ENCODE measurements around the gene UNKL. TPM values are rescaled to one million over a fixed set of nuclear protein-coding genes. Genes with fewer than 3 reads are reported as not detected.

UNKL gene
- total RNA-seq, 1 donor from 2014 or later, result 6.1 TPM

DNA sequence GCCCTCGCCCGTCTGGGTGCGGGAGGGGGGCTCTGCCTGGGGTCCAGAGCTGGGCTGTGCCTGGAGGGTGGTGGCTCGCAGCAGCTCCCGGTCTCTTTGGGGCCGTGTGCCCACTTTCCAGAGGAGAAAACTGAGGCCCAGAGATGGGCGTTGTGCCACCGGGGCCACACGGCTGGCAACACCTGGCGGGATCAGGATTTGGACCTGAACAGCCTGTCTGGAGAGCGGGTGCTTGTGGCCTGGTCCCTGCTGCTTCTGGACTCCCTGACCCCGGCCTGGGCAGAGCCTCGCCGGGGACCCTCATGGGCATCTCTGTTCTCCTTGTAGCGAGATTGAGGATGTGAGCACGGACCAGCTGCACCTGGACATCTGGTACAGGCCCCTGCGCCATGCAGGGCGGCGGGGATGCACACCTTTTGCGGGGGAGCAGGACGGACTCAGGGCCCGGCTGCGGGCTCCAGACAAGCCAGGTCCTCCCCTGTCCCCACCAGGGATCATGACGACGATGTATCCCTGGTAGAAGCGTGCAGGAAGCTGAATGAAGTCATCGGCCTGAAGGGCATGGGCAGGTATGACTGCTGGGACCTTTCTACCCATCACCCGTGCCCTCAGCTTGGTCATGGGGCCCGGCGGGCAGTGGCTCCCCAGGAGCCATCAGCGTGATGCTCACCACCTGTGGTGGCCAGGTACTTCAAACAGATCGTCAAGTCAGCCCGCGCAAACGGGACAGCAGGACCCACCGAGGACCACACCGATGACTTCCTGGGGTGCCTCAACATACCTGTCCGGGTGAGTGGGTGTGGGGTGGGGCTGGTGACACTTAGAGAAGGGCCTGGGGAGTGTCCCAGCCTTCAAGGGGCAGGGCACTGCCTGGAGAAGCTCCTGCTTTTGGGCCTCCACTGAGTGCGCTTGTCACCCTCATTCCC is 72.7 kb downstream of the UNKL start:
- Histone ChIP-seq H2AFZ (replicated peaks) (no peak overlapping the region), H3K79me2 (ENCODE audit: low read depth) (no peaks in the 10 kb centered on the region), H3K36me3 (no peaks in the 10 kb centered on the region), H3K27me3 (peaks cover 80% of the 10 kb centered on the region), H3K4me2 (peak overlapping the region; percentile 74), H3F3A (ENCODE audit: low read depth) (peaks cover 5% of the 10 kb centered on the region), H3K4me3 (no peak overlapping the region), H3K9ac (no peak overlapping the region), H3K4me1 (peaks cover 9% of the 10 kb centered on the region), H3K9me3 (ENCODE audit: low read depth) (no peaks in the 10 kb centered on the region), H3K27ac (no peak overlapping the region), H4K20me1 (ENCODE audit: low read depth) (peaks cover 19% of the 10 kb centered on the region)
- Mint-ChIP-seq H3K36me3 (no peaks in the 10 kb centered on the region), H3K9me3 (no peaks in the 10 kb centered on the region), H3K4me3 (peak overlapping the region; percentile 46), H3K27ac (no peak overlapping the region), H3K4me1 (peaks cover 18% of the 10 kb centered on the region), H3K27me3 (ENCODE audit: insufficient read depth, low read depth) (peaks cover 5% of the 10 kb centered on the region)
- TF ChIP-seq EZH2phosphoT487 (IDR thresholded peaks at IDR 0.05) (no peak), EZH2 (IDR thresholded peaks at IDR 0.05) (no peak)
- TF ChIP-seq, protein P1, sequence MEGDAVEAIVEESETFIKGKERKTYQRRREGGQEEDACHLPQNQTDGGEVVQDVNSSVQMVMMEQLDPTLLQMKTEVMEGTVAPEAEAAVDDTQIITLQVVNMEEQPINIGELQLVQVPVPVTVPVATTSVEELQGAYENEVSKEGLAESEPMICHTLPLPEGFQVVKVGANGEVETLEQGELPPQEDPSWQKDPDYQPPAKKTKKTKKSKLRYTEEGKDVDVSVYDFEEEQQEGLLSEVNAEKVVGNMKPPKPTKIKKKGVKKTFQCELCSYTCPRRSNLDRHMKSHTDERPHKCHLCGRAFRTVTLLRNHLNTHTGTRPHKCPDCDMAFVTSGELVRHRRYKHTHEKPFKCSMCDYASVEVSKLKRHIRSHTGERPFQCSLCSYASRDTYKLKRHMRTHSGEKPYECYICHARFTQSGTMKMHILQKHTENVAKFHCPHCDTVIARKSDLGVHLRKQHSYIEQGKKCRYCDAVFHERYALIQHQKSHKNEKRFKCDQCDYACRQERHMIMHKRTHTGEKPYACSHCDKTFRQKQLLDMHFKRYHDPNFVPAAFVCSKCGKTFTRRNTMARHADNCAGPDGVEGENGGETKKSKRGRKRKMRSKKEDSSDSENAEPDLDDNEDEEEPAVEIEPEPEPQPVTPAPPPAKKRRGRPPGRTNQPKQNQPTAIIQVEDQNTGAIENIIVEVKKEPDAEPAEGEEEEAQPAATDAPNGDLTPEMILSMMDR (IDR thresholded peaks at IDR 0.05), result no peak
- no peak for DNase-seq (ENCODE audit: low spot score)

DNA sequence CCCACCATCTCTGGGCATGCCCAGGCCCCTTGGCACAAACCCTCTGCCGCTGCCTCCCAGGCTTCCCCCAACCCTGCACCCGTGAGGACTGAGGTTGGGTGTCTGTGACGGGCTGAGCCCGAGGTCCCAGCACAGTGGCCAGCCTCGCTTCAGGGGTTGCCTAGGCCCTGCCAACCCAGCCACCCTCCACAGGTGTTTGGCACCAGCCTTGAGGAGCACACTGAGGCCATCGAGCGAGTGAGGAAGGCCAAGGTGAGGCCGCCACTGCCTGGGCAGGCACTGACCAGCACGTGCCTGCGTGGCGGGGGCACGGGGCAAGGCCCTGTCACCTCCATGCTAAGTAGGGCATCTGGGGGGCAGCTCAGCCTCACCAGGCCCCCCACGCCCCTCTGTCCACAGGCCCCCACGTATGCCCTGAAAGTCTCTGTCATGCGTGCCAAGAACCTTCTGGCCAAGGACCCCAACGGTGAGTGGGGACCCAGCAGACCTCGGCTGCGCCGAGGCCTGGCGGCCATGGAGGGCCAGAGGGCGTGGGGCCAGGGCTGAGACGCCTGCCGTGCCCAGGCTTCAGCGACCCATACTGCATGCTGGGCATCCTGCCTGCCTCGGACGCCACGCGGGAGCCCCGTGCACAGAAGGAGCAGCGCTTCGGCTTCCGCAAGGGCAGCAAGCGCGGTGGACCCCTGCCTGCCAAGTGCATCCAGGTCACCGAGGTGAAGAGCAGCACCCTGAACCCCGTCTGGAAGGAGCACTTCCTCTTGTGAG is 73.6 kb downstream of the UNKL start:
- TF ChIP-seq EZH2phosphoT487 (IDR thresholded peaks at IDR 0.05), result no peak
- TF ChIP-seq, protein P1 (IDR thresholded peaks at IDR 0.05), result no peak
- TF ChIP-seq EZH2 (IDR thresholded peaks at IDR 0.05), result no peak
- Mint-ChIP-seq H3K36me3 (no peaks in the 10 kb centered on the region), H3K27ac (no peak overlapping the region), H3K27me3 (ENCODE audit: insufficient read depth, low read depth) (peaks cover 7% of the 10 kb centered on the region), H3K4me3 (no peak overlapping the region), H3K4me1 (peaks cover 26% of the 10 kb centered on the region), H3K9me3 (no peaks in the 10 kb centered on the region)
- H3K27me3 ChIP-seq, result peaks cover 89% of the 10 kb centered on the region
- H3K9me3 ChIP-seq (ENCODE audit: low read depth), result no peaks in the 10 kb centered on the region
- H3K79me2 ChIP-seq (ENCODE audit: low read depth), result no peaks in the 10 kb centered on the region
- H4K20me1 ChIP-seq (ENCODE audit: low read depth), result peaks cover 28% of the 10 kb centered on the region
- H3K27ac ChIP-seq, result no peak overlapping the region
- H3K9ac ChIP-seq, result no peak overlapping the region
- DNase-seq (ENCODE audit: low spot score), result no peak
- no peak overlapping the region for H3K4me3 ChIP-seq
- peaks cover 5% of the 10 kb centered on the region for H3F3A ChIP-seq (ENCODE audit: low read depth)
- peaks cover 9% of the 10 kb centered on the region for H3K4me1 ChIP-seq
- no peak overlapping the region for H2AFZ ChIP-seq (replicated peaks)
- H3K36me3 ChIP-seq, result no peaks in the 10 kb centered on the region
- no peak overlapping the region for H3K4me2 ChIP-seq

DNA sequence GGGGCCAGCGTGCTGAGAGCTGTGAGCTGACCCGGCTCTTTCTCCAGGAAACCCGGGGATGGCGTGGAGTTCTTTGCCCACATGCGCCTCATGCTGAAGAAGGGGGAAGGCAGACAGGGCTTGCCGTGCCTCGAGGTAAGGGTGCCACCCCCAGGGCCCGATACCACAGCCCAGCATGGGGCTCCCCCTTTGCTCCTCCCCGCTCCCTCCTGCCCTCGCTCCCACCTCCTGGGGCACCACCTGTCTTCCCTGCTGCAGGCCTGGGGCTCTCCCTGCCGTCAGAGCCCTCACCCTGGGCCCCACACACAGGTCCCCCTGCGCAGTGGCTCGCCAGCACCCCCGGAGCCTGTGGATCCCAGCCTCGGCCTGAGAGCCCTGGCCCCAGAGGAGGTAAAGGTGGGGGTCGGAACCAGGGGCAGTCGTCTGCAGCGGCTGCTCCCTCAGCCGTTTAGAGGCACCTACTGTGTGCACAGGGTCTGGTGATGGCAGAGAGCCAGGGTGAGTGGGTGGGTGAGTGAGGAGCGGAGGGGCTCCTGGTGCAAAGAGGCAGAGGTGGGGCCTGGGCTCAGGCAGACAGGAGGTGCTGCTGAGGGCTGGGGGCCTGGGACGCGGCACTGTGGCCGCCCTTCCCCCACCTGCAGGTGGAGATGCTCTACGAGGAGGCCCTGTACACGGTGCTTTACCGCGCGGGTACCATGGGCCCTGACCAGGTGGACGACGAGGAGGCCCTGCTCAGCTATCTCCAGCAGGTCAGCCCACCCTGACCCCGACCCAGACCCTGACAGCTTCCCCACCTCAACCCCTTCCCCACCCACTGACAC is 75.4 kb downstream of the UNKL start:
- Mint-ChIP-seq H3K9me3 (no peaks in the 10 kb centered on the region), H3K27ac (no peak overlapping the region), H3K4me1 (peaks cover 39% of the 10 kb centered on the region), H3K4me3 (peak overlapping the region; percentile 38), H3K27me3 (ENCODE audit: insufficient read depth, low read depth) (peaks cover 8% of the 10 kb centered on the region), H3K36me3 (no peaks in the 10 kb centered on the region)
- peaks cover 15% of the 10 kb centered on the region for H3K4me1 ChIP-seq
- no peak overlapping the region for H3K4me3 ChIP-seq
- peaks cover 96% of the 10 kb centered on the region for H3K27me3 ChIP-seq
- TF ChIP-seq EZH2phosphoT487 (IDR thresholded peaks at IDR 0.05), result no peak
- no peak for TF ChIP-seq EZH2 (IDR thresholded peaks at IDR 0.05)
- TF ChIP-seq, protein P1 (IDR thresholded peaks at IDR 0.05), result no peak
- H4K20me1 ChIP-seq (ENCODE audit: low read depth), result peaks cover 46% of the 10 kb centered on the region
- DNase-seq (ENCODE audit: low spot score), result no peak
- no peak overlapping the region for H3K27ac ChIP-seq
- no peak overlapping the region for H3K9ac ChIP-seq
- peaks cover 10% of the 10 kb centered on the region for H3F3A ChIP-seq (ENCODE audit: low read depth)
- H2AFZ ChIP-seq (replicated peaks), result no peak overlapping the region
- H3K9me3 ChIP-seq (ENCODE audit: low read depth), result no peaks in the 10 kb centered on the region
- H3K4me2 ChIP-seq, result no peak overlapping the region
- no peaks in the 10 kb centered on the region for H3K79me2 ChIP-seq (ENCODE audit: low read depth)
- no peaks in the 10 kb centered on the region for H3K36me3 ChIP-seq

Data from neural progenitor cell (in vitro differentiated cells).